ENCODE measurements around the gene C1QTNF5.
A peak's percentile ranks its signal among the peaks of the same experiment; 100 is the strongest.

The C1QTNF5 gene

DNA sequence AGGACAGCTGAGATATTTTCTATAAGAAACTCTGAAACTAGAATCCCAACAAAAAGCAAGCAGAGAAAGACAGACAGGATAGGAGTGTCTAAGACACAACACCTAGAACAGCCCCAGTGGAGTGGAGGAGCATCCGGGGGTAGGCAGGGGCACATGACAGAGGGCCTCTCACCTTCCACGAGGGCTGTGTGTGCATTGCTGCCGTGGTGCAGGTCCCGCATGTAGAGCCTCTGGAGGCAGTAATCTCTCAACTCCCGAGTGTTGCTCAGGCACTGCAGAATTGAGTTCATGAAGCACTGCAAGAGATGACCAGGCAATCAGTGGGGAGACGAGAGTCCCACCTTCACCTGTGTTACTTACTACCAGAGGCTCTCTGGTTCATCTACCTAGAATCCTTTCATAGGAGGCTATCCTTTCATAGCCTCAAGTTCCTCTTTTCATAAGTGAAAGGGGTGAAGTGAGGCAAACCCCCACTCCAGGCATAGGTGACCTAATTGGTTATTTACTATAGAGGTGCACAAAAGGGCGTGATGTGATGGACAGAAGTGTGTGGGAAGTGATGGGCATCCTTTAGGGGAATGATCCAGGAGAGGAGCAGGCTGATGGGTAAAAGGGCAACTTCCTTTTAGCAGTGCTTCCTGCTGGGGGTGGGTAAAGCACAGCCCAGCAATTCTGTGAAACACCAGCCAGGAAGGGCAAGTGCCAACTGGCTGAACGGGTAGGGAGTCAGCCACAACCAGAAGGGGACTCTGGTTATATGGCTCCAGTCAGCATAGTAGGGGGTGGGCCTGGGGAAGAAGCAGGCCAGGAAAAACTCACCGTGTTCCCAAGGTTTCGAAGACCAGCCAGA, 18.9 kb upstream of the C1QTNF5 start:
- DNase-seq (no peak), ATAC-seq (no peak)

DNA sequence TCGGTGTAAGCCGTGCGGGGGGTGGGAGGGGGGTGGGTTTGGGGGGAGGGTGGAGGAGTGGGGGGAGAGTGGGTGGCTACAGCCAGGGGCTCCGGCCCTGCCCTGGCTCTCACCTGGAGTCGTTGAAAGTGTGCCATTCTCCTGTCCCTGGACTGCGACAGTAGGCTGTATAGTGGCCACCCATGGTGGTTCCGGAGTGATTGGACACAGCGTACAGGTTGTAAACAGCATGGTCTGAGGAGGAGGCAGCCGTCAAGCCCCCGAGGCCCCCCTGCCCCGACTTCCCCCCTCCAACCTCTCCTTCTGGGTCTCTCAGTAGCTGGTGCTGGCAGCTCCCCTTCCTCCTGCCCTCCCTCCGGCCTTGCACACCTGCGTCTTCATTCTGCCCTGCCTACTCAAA, 16.4 kb upstream of the C1QTNF5 start:
- DNase-seq, result no peak
- no peak for ATAC-seq

DNA sequence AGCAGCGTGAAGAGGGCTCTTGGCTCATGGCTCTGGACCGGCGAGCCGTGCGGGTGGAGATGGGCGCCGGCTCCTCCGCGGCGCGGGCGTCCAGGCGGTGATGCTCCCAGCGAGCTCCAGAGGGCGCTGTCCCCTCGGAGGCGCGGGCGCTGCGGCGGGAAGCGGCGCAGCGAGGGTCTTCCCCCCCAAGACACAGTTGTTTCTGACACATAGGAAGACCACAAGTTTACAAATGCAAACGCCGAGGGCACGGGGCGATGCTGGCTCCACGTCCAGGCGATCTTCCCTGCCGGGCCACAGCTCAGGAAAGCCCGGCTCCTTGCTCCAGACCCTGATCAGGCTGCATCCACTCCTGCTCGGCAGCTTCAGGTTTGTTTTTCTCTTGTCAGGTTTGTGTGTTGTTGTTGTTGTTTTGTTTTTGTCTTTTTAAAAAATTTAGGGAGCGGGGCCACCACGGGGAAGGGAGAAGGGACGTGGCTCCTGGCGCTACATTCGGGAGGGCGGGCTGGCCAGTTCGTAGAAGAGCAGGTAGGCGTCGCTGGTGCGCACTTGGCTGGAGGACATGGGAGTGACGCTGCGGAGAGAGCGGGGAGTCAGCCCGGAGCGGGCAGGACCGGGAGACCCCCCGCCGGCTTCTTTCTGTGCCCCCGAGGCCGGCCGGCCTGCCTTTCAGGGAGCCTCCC, 15.8 kb upstream of the C1QTNF5 start:
- DNase-seq (peak; percentile 83), ATAC-seq (peak; percentile 84)

DNA sequence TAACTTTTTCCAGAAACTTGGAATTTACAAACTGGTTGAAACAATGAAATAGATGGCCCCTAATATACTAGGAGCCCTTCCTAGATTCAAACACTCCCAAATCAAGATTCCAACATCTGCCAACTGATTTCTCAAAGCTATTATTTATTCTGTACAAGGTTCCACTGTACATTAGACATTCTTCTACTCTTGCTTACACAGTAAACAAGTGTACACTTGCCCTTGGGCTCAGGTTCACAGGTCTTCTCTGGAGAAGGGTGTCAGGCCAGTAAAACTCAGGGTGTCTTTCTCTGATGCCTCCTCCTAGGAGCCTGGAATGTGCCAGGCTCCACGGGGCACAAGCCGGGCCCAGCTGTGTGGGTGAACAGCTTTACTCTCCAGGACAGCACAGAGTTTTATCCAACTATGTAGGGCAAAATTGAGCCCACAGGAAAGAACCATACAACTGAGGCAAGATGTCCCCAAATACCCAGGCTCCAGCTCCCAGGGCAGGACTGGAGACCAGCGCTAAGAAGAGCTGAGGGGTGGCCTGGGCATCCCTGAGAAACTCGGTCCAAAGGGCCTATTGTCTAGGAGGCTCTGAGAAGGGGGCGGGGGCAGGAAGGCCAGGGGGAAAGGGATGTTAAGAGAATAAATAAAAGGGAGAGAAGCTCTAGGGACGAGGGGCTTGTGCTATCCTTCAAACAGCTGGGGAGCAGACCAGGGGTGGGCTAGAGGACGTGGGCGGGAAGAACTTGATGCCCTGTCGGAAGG, 14.6 kb upstream of the C1QTNF5 start:
- ATAC-seq (no peak), DNase-seq (no peak)

DNA sequence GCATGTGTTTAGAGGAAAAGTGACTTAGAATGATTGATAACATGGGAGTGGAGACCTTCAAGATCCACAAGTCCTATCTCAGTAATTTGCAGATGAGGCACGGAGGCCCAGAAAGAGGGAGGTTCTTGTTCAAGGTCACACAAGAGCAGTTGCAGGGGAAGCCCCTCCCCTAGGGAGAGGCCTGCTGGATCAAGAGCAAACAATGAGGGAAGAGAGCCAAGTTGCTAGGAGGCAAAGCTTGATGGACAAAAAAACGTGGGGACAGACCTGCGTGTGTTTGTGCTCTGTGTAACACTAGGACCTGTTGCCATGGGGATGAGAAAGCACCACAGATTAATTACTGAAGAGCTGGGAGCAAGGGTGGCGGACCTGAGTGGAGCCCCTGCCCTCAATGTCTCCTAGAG, 12.2 kb upstream of the C1QTNF5 start:
- DNase-seq (no peak), ATAC-seq (no peak)

DNA sequence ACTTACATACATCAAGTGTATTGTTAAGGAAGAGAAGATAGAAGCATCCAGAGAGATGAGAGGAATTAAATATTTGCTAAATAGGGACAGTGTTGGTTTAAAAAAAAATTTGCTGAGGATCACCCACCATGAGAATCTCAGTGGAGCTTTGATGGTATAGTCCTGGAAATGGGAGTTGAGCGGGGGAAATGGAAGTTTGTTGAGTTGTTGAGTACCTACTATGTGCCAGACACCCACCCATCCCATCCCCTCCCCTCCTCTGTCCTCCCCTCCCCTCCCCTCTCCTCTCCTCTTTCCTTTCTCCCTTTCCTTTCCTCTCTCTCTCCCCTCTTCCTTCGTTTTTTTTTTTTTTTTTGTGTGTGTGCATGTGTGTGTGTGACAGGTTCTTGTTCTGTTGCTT, 10.5 kb upstream of the C1QTNF5 start:
- ATAC-seq (no peak), DNase-seq (no peak)

DNA sequence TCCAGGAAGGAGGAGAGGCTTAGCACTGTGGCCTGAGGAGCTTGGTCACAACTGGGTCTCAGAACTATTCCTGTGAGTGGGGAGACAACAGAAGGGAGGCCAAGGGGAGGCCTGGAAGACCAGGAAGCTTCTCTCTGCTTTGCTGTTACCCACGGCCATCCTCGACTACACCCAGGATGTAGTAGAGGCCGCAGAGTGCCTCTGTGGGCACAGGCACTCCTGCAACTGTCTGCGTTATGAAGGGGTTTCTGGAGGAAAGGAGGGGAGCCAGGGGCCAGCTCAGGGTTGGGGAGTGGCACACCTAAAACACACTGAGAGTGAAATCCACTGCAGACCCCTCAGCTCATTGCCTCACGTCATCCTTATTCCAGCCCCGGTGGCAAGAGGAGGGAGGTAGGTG, 9.6 kb upstream of the C1QTNF5 start:
- DNase-seq, result no peak
- no peak for ATAC-seq

DNA sequence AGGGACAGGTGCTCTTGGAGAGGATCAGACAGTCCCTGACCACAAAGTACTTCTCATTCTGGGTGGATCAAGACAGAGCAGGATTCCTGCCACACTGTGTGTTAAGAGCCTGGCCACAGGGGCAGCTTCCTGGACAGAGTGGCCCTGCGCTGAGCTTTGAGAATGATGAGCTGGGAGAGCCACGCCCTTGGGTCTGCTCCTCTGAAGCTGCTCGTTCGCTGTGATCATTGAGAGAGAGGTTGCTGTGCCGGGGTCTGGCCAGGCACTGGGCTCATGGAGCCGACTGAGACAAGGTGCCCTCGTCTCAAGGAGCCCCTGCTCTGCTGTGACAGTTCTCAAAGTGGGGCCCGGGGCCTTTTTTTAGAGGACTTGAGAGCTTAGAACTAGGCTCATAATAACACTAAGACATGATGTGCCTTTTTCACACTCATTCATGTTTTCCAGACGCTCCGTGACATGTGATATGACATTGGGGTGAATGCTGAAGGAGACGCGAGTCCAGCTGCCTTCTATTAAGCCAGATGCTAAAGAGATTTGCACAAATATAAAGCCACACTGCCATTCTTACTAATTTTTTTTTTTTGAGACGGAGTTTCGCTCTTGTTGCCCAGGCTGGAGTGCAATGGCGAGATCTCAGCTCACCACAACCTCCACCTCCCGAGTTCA, 7.4 kb upstream of the C1QTNF5 start:
- DNase-seq (no peak), ATAC-seq (no peak)

DNA sequence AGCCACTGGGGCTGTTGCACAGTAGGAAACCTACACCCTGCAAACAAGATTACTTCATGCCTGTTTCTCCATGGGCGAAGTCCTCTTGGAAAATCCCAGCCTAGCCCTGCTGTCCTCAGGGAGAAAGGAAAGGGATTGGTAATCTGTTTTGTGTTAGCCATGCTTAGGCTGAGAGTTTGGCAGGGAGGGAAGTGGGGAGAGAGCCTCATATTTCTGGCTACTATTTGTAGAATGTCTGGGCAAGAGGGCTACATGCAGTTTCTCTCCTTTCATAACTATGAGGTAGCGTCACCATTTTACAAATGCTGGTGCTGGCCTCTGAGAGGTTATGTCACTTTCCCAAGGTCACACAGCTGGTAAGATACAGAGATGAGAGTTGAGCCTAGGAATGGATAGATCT, 6.6 kb upstream of the C1QTNF5 start:
- DNase-seq, result no peak
- ATAC-seq, result no peak

DNA sequence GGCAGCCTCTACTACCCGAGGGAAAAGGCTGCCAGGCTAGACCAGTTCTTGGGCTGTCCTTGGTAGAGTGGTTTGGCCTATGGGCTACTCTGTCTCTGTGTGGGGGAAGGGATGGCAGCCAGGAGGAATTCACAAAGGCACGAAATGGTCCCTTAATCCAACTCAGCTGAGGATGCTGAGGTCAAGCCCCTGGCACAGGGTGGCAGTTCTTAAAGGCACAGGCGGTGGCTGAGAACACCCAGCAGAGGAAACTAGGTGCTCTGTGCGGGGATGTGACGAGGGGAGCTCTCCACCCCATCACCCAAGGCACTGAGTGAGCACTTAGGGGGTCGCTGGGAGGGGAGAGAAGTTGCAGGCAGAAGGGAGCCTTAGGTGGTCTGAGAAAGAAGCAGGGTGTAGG, 5.9 kb upstream of the C1QTNF5 start, which contains the start of gene MFRP:
Gene MFRP (minus strand): TSS at position 101 of the 400 bp plus-strand sequence. CDS start 192 bp downstream, outside the sequence.
- ATAC-seq (no peak), DNase-seq (no peak)

DNA sequence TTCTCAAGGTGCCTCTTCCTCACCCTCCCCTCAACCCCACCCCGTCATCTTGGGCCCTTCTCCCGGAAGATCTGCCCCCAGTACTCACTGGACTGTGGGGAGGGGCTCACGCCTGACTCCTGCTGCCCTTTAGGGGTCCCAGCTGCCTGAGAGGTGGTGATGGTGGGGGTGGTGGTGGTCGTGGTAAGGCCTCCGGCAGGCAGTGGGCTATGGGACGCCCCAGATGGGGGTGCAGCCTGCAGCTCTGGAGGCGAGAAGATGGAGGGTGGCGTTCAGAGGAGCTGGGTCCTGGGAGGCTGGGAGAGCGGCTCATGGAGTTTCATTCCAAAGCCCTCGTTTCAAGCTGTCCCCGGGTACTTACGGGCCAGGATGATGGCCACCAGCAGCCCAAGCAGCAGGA, 5.0 kb upstream of the C1QTNF5 start:
- ATAC-seq, result no peak

DNA sequence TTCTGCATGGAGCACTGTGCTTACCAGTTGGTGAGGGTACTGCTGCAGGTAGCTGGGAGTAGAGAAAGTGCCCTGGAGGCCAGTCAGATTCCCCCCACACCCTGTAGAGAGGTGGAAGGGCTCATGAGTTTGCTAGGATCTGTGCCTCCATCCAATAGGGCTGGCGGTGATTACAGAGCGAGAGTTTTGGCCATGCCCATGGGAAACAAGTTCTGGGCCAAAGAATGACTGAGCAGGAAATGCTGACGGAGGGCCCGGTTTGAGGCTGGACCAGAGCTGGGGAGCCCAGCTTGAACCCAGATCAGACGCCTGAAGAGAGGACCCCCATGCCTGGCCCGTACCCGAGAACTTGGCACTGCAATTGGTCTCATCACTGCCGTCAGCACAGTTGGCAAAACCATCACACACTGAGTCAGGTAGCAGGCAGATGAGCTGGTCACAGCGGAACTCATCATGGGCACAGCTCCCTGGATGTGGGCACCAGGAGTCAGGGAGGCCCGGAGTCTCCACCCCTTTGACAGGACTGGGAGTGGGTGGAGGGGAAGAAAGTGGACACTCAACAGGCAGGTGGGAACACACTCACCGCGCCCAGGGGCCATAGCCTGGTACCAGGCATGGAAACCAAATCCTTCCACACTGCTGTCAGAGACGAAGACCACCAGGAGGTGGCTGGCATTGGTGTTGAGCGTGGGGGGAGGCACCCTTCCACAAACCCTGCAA, 3.8 kb upstream of the C1QTNF5 start:
- no peak for ATAC-seq

More for the DNA sequence above, 5.0 kb upstream of the C1QTNF5 start:
- DNase-seq, result no peak

DNA sequence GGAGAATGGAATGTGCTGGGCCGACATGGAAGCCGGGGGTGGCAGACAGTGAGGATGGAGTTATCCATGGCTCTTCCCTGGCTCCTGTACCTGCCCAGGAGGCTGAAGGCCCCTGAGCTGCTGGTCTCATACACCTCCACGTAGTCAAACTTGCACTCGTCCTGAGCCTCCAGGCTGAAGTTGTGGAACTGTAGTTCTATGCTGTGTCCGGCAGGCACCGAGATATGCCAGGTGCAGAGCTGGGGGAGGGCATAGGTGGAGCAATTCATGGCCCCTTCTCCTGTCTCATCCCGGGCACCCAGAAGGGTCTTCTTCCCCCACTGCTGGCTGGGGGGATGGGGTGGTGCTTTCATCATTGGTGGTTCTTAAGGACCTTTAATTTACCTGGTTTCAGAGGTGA, 3.0 kb upstream of the C1QTNF5 start:
- ATAC-seq (no peak), DNase-seq (no peak)

More for the DNA sequence above, 3.8 kb upstream of the C1QTNF5 start:
- no peak for DNase-seq

DNA sequence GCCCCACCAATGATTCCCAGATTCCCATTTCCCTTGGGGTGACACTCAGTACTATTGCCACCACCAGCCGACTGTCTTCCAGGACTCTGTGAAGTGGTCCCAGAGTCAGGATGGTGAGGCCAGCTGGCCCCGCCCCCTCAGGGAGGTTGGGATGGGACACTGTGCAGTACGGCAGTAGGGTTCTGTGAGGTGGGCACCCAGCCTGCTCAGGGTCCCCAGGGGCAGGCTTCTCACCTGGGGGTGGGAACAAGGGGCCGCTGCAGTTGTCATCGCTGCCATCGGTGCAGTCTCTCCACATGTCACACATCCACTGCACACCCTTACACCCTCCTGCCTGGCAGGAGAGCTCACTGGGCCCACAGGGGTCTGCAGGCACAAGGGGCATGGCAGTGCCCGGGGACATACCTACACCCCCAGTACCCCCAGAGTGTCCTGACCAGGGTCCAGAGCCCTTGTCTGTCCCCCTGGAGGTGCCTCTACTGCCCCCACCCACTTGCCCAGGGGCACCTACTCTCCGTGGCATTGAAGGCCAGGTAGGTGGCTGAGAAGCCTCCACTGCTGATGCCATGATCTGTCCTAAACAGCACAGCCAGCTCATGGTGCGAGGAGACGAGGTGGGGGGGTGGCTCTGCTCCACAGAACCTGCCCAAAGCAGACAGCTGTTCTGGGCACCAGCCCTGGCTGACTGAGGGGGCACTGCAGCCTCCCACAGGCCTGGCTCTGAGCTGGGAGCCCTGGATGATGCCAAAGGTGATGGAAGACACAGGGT, 1.9 kb upstream of the C1QTNF5 start:
- ATAC-seq (no peak), DNase-seq (no peak)

DNA sequence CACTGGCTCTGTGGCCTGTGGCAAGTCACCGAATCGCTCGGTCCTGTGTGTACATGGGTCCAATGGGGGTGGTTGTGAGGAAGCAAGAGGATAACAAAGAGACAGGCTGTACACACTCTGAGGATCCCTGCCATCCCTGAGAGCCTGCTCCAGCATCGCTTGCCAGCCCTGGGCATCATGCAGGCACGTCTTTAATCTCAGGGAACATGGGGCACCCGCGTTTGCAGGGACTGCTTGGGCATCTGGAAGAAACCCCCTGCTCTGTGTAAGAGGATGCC, 1.3 kb upstream of the C1QTNF5 start:
- no peak for ATAC-seq

DNA sequence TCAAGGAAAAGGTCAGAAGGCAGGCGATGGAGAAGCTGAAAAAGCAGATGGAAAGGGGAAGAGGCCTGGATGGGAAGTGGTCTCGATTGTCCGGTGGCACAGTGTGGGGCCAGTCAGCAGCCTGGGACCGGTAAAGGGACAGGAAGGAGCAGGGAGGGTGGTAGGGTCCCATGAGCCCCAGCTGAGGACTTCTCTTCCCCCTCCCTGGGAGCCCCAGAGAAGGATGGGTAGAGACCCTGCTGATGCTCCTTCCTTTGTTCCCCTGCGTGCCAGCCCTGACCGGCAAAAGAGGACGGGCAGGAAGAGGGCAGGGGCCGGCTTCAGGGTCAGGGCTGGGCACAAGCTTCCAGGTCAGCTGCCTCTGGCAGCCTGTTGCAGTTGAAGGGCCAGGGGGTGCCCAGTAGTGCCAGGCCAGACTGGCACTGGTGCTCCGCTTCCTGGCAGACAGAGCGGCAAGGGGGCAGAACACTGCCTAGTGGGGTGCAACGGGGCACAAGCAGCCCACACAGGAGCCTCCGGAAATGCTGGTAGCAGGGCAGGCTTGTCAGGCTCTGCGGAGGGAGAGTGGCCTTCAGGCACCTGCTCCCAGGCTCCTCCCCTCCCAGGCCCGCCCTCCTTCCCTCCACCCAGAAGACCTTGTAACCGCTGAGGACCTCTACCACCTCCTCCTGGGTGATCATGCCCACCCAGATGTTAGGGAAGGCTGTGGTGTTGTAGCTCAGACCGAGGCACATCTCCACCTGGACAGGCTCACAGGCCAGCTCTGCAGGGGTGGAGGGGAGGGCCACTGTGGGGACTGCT, 739 bp upstream of the C1QTNF5 start:
- no peak for ATAC-seq
- no peak for DNase-seq

More for the DNA sequence above, 1.3 kb upstream of the C1QTNF5 start:
- DNase-seq, result no peak

DNA sequence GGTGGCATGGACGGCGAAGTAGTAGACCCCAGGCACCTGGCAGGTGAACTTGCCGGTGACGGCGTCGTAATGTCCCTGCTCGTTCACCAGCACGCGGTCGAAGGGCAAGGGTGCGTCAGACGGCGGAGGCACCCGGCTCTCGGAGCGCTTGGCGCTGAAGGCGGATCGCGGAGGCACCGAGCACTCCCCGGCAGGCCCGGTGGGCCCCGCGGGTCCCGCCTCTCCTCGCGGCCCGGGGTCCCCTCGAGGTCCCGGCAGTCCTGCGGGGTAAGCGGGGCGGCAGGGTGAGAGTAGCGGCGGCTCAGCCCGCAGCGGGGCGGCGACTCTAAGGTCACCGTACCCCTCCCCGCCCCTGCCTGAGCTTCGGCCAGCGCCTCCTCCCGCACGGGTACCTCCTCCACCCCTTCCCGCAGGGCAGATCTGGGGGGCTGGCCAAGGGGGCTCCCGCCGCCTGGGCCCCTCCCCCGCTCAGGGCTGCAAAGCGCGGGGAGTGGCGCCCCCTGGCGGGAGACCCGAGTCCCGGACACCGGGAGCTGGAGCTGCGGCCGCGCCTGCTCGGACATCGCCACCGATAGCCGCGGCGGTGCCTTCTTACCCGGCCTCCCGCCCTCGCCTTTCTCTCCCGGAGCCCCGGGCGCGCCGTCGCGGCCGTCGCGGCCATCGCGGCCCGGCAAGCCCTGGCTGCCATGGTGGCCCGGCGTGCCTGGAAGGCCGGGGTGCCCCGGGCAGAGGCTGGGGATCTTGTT, 921 bp downstream of the C1QTNF5 start:
- ATAC-seq (no peak), DNase-seq (peak; percentile 69)

DNA sequence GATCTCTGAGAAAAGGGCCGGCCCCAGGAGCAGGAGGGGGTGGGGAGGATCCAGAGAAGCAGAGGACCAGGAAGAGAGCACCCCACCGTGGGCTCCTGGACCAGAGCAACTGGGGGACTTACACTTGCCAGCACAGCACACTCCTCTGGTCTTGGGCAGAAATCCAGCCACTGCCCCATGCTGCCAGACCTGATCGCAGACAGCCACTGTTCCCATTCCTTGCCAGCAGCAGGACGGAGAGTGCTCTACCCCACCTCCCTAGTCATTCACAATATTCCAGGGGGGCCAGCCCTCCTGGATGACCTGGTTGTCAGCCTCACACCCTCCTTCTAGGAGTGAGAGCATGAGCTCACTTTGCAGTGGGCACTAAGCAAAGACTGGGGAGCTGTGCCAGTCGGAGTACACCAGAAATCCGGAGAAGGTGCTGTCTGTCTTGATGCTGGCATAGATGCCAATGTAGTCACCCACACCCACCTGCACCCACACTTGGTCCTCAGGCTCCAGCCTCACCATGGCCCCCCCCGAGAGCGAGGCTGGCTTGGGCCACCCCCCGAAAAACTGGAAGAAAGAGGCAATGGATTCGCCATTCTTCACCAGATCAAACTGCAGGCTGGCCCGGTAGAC, 1.6 kb downstream of the C1QTNF5 start:
- DNase-seq (no peak), ATAC-seq (no peak)

DNA sequence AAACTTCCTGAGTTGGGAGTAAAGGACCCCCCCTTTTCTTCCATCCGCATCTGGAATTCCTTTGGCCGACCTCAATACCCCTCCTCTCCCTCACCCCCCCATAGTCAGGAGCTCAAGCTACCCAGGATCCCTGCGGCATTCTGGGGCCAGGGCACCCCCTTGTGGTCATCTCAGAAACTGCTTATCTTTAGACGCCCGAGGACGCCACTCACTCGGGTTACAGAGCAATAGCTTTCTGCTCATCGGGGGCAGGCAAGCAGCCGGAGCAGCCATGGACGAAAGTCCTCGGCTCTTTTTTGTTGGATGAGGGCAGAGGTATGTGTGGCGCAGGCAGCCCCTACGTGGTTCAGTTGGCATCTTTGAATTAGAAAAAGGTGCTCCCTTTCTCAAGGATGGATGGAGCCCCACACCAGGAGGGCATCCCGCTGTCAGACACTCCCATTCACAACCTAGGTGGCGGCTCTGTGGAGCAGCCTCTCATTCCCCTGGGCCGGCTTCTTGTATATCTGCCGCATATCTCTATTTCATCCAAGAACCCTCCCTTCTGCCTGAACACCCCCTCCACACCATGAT, 2.3 kb downstream of the C1QTNF5 start:
- DNase-seq, result peak; percentile 77

More for the DNA sequence above, 2.3 kb downstream of the C1QTNF5 start:
- peak; percentile 21 for ATAC-seq

Data from stimulated activated naive CD8-positive, alpha-beta T cell treated with anti-CD3 and anti-CD28 coated beads, Interleukin-15, Interleukin-2, amounts not matched to agents 100 U/mL and 50 U/mL, for 24 hours (primary cell).